HG03039 (cell line): ENCODE results near the gene PLBD1.

Experiments used
- ATAC-seq: cut with Tn5 transposase; IDR thresholded peaks from one replicate; pipeline ENCODE4 v1.9.1; 2021; ENCODE audit warnings: mild to moderate bottlenecking, moderate library complexity; ENCODE audit not compliant: unreplicated experiment

The PLBD1 gene

GRCh38 chr12:14567351-14568162, at the start of gene PLBD1:
Gene PLBD1, minus strand, starts transcription at chr12:14567883. Its CDS starts 187 bp downstream, at chr12:14567696.
- ATAC-seq: peak; percentile 51

GRCh38 chr12:14614704-14615121, 47.0 kb upstream of the PLBD1 start:
- peak; percentile 62 for ATAC-seq

- peak; percentile 91 for ATAC-seq
Measured at GRCh38 chr12:14613718-14614117, 46.0 kb upstream of the PLBD1 start.

- no peak for ATAC-seq
Measured at GRCh38 chr12:14612898-14613445, 45.3 kb upstream of the PLBD1 start.

- no peak for ATAC-seq
Measured at GRCh38 chr12:14612250-14612649, 44.6 kb upstream of the PLBD1 start.

- ATAC-seq: no peak
Measured at GRCh38 chr12:14611640-14612203, 44.0 kb upstream of the PLBD1 start.

GRCh38 chr12:14607568-14607967, 39.9 kb upstream of the PLBD1 start:
- no peak for ATAC-seq

- ATAC-seq: no peak
Measured at GRCh38 chr12:14605401-14605989, 37.8 kb upstream of the PLBD1 start.

GRCh38 chr12:14601692-14602478, 34.2 kb upstream of the PLBD1 start:
- ATAC-seq: no peak

GRCh38 chr12:14597480-14597879, 29.8 kb upstream of the PLBD1 start:
- ATAC-seq: no peak

- ATAC-seq: no peak
Measured at GRCh38 chr12:14591719-14592118, 24.0 kb upstream of the PLBD1 start.

- ATAC-seq: no peak
Measured at GRCh38 chr12:14589169-14590004, 21.7 kb upstream of the PLBD1 start.

- no peak for ATAC-seq
Measured at GRCh38 chr12:14588571-14588970, 20.9 kb upstream of the PLBD1 start.

GRCh38 chr12:14578646-14579045, 11.0 kb upstream of the PLBD1 start:
- ATAC-seq: no peak

- peak; percentile 61 for ATAC-seq
Measured at GRCh38 chr12:14577344-14577743, 9.7 kb upstream of the PLBD1 start.

GRCh38 chr12:14576896-14577295, 9.2 kb upstream of the PLBD1 start:
- no peak for ATAC-seq

GRCh38 chr12:14575585-14575984, 7.9 kb upstream of the PLBD1 start:
- no peak for ATAC-seq

- no peak for ATAC-seq
Measured at GRCh38 chr12:14573118-14573517, 5.4 kb upstream of the PLBD1 start.

- no peak for ATAC-seq
Measured at GRCh38 chr12:14572401-14572800, 4.7 kb upstream of the PLBD1 start.

- ATAC-seq: no peak
Measured at GRCh38 chr12:14571779-14572178, 4.1 kb upstream of the PLBD1 start.
